ENCODE results near the gene RAD50. TPM values are rescaled to one million over a fixed set of nuclear protein-coding genes. Genes with fewer than 3 reads are reported as not detected.
A peak's percentile ranks its signal among the peaks of the same experiment; 100 is the strongest.
"Not testable (repeated sequence)": the region's sequence is repeated elsewhere in the genome, so short reads cannot be mapped to it uniquely, and the experiment has no call there.

Gene RAD50
- total RNA-seq, 2 experiments from 2014 or later = 46.0 to 51.3 TPM

DNA sequence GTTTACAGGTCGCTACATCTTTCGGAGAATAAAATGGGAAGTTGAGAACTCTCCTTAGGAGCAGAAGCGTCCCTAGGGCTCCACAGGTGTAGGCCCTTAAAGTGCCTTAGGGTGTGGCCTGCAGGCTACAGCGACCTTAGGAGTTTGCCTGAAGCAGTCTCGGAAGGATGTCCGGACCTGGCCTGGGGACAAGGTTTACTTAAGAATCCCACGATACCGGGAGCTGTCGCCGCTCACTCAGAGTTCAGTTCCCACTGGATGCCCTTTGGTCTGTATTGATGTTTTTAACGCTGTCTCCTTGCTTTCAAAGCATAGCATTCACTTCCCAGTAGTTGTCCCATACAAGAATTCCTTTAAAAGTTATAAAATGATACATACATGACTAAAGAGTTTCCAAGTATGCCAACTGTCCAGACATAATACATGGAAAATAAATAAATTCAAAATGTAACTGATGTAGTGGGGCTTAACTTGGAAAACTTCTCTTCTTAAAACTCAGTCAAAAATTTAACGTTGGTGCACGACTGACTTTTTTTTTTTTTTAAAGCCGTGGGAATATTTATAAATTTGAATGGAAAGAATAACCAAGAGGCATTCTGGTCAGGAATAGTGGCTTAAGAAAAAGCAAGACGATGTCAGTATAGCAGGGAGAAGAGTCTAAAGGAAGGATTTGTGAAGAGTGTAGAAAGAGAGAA lies 848 bp downstream of the RAD50 start:
- intact Hi-C loops (cut with DNase I, micrococcal nuclease) = loop anchor here in 1 of 2 experiments (2.0 to 5.0 kb wide), 4 partner anchors 67 to 923 kb away; partner anchors contain the start of genes AFF4, IRF1 and RAPGEF6
- peak; percentile 24 for ATAC-seq
- ChIA-PET POLR2A (interaction anchor here (1.0 to 1.2 kb wide), 2 partner anchors 67 to 308 kb away, joined by 4 read pairs; partner anchors contain the start of genes GDF9, IRF1 and UQCRQ), CTCF (interaction anchor here (0.6 to 2.0 kb wide), 4 partner anchors 11 to 96 kb away, joined by 3 to 7 read pairs (median 4); no protein-coding TSS in a partner anchor)
- H3K4me3 Mint-ChIP-seq = peak overlapping the region; percentile 96
- H3K9me3 Mint-ChIP-seq (ENCODE audit: low read depth) = no peaks in the 10 kb centered on the region
- peaks cover 8% of the 10 kb centered on the region for H3K36me3 Mint-ChIP-seq (ENCODE audit: low read depth)
- H3K27ac Mint-ChIP-seq = peak overlapping the region; percentile 98
- DNase-seq = peak; percentile 52
- H3K27me3 Mint-ChIP-seq = no peaks in the 10 kb centered on the region
- peaks cover 21% of the 10 kb centered on the region for H3K4me1 Mint-ChIP-seq

GRCh38 chr5:132559383-132560060 lies 2.7 kb downstream of the RAD50 start:
- Mint-ChIP-seq H3K36me3 (ENCODE audit: low read depth) (peaks cover 8% of the 10 kb centered on the region), H3K4me3 (no peak overlapping the region), H3K27me3 (no peaks in the 10 kb centered on the region), H3K9me3 (ENCODE audit: low read depth) (no peaks in the 10 kb centered on the region), H3K27ac (no peak overlapping the region), H3K4me1 (peaks cover 21% of the 10 kb centered on the region)
- ATAC-seq (no peak), DNase-seq (no peak)
- ChIA-PET POLR2A (no interaction called here), CTCF (interaction anchor here (0.7 to 1.1 kb wide), 2 partner anchors 11 to 261 kb away, joined by 3 to 6 read pairs; no protein-coding TSS in a partner anchor)
- intact Hi-C loops (cut with DNase I, micrococcal nuclease) = loop anchor here in 1 of 2 experiments (5.0 kb wide), 1 partner anchor 78 kb away; no protein-coding TSS in a partner anchor

- Mint-ChIP-seq H3K9me3 (ENCODE audit: low read depth) (no peaks in the 10 kb centered on the region), H3K27me3 (no peaks in the 10 kb centered on the region), H3K4me3 (no peak overlapping the region), H3K4me1 (peaks cover 30% of the 10 kb centered on the region), H3K27ac (no peak overlapping the region), H3K36me3 (ENCODE audit: low read depth) (peaks cover 14% of the 10 kb centered on the region)
- intact Hi-C loops (cut with DNase I, micrococcal nuclease) = no loop called here
- CTCF ChIA-PET = interaction anchor here (0.6 to 1.5 kb wide), 3 partner anchors 9 to 181 kb away, joined by 3 to 6 read pairs (median 3); no protein-coding TSS in a partner anchor
- POLR2A ChIA-PET = no interaction called here
- ATAC-seq = no peak
- peak; percentile 52 for DNase-seq
These were observed 4.8 kb downstream of the RAD50 start for GRCh38 chr5:132561601-132562000.

DNA sequence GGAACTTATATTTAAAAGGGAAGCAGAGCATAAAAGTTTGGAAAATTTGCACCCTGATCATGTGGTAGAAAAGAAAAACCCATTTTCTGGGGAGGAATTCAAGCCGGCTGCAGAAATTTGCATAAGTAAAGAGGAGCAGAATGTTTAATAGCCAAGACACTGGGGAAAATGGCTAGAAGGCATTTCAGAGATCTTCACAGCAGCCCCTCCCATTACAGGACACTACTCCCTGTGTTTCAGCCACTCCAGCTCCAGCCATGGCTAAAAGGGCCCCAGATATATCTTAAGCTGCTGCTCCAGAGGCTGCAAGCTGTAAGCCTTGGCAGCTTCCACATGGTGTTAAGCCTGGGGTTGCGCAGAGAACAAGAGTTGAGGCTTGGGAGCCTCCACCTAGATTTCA lies 7.8 kb downstream of the RAD50 start:
- POLR2A ChIA-PET; CTCF ChIA-PET; H3K9me3 Mint-ChIP-seq (ENCODE audit: low read depth); H3K4me3 Mint-ChIP-seq; H3K27ac Mint-ChIP-seq; H3K27me3 Mint-ChIP-seq; intact Hi-C loops (cut with DNase I, micrococcal nuclease); ATAC-seq; DNase-seq: not testable (repeated sequence)
- H3K4me1 Mint-ChIP-seq = peaks cover 33% of the 10 kb centered on the region
- H3K36me3 Mint-ChIP-seq (ENCODE audit: low read depth) = peaks cover 20% of the 10 kb centered on the region

GRCh38 chr5:132566657-132567056 lies 9.9 kb downstream of the RAD50 start:
- Mint-ChIP-seq H3K27ac (peak overlapping the region; percentile 11), H3K27me3 (no peaks in the 10 kb centered on the region), H3K36me3 (ENCODE audit: low read depth) (peaks cover 29% of the 10 kb centered on the region), H3K9me3 (ENCODE audit: low read depth) (no peaks in the 10 kb centered on the region), H3K4me1 (peaks cover 47% of the 10 kb centered on the region), H3K4me3 (no peak overlapping the region)
- ATAC-seq = peak; percentile 83
- ChIA-PET CTCF (interaction anchor here (0.6 to 1.4 kb wide), 4 partner anchors 10 to 177 kb away, joined by 3 read pairs; no protein-coding TSS in a partner anchor), POLR2A (interaction anchor here (0.9 kb wide), 1 partner anchor 188 kb away, joined by 3 read pairs; no protein-coding TSS in a partner anchor)
- intact Hi-C loops (cut with DNase I, micrococcal nuclease) = no loop called here
- no peak for DNase-seq

DNA sequence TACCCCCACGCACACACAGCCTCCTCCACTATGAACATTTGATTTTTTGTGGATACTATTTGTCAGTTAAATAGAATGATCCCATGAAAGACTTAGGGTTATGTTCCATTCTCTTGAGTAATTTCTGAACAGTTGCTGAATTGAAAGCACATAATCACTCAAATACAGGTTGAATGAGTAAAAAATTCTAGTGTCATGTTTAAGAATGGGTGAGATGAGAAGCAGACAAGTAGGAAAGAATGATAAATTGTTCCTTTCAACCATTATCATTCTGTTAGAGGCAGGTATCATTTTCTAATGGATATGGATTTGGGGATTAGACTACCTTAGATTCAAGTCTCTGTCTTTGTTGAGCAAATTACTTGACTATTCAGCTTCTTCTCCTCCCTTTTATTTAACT lies 19.3 kb downstream of the RAD50 start:
- intact Hi-C loops (cut with DNase I, micrococcal nuclease) = loop anchor here in 1 of 2 experiments (1.0 kb wide), 1 partner anchor 65 kb away; no protein-coding TSS in a partner anchor
- Mint-ChIP-seq H3K27me3 (no peaks in the 10 kb centered on the region), H3K4me3 (no peak overlapping the region), H3K36me3 (ENCODE audit: low read depth) (peaks cover 61% of the 10 kb centered on the region), H3K9me3 (ENCODE audit: low read depth) (no peaks in the 10 kb centered on the region), H3K4me1 (peaks cover 30% of the 10 kb centered on the region), H3K27ac (peak overlapping the region; percentile 17)
- ChIA-PET CTCF (interaction anchor here (1.3 to 1.9 kb wide), 3 partner anchors 9 to 243 kb away, joined by 3 to 7 read pairs (median 5); no protein-coding TSS in a partner anchor), POLR2A (no interaction called here)
- ATAC-seq (peak; percentile 74), DNase-seq (no peak)

GRCh38 chr5:132584560-132584959 lies 27.8 kb downstream of the RAD50 start:
- H3K9me3 Mint-ChIP-seq (ENCODE audit: low read depth); H3K27me3 Mint-ChIP-seq; H3K27ac Mint-ChIP-seq; ATAC-seq; DNase-seq; H3K4me1 Mint-ChIP-seq; H3K4me3 Mint-ChIP-seq; intact Hi-C loops (cut with DNase I, micrococcal nuclease); POLR2A ChIA-PET; CTCF ChIA-PET: not testable (repeated sequence)
- peaks cover 57% of the 10 kb centered on the region for H3K36me3 Mint-ChIP-seq (ENCODE audit: low read depth)

GRCh38 chr5:132586063-132586462 lies 29.3 kb downstream of the RAD50 start:
- no peak overlapping the region for H3K27ac Mint-ChIP-seq
- no peaks in the 10 kb centered on the region for H3K9me3 Mint-ChIP-seq (ENCODE audit: low read depth)
- ChIA-PET CTCF (interaction anchor here (0.9 kb wide), 1 partner anchor 60 kb away, joined by 3 read pairs; no protein-coding TSS in a partner anchor), POLR2A (no interaction called here)
- H3K36me3 Mint-ChIP-seq (ENCODE audit: low read depth) = peaks cover 59% of the 10 kb centered on the region
- DNase-seq (no peak), ATAC-seq (no peak)
- H3K27me3 Mint-ChIP-seq = no peaks in the 10 kb centered on the region
- H3K4me3 Mint-ChIP-seq = no peak overlapping the region
- intact Hi-C loops (cut with DNase I, micrococcal nuclease) = no loop called here
- peaks cover 3% of the 10 kb centered on the region for H3K4me1 Mint-ChIP-seq

- Mint-ChIP-seq H3K27ac (no peak overlapping the region), H3K4me3 (no peak overlapping the region), H3K4me1 (peaks cover 3% of the 10 kb centered on the region), H3K36me3 (ENCODE audit: low read depth) (peaks cover 44% of the 10 kb centered on the region), H3K27me3 (no peaks in the 10 kb centered on the region), H3K9me3 (ENCODE audit: low read depth) (no peaks in the 10 kb centered on the region)
- no peak for ATAC-seq
- POLR2A ChIA-PET = no interaction called here
- intact Hi-C loops (cut with DNase I, micrococcal nuclease) = no loop called here
- DNase-seq = no peak
- CTCF ChIA-PET = interaction anchor here (0.9 to 1.2 kb wide), 3 partner anchors 9 to 203 kb away, joined by 3 read pairs; no protein-coding TSS in a partner anchor
These were observed 32.7 kb downstream of the RAD50 start for GRCh38 chr5:132589467-132589866.

DNA sequence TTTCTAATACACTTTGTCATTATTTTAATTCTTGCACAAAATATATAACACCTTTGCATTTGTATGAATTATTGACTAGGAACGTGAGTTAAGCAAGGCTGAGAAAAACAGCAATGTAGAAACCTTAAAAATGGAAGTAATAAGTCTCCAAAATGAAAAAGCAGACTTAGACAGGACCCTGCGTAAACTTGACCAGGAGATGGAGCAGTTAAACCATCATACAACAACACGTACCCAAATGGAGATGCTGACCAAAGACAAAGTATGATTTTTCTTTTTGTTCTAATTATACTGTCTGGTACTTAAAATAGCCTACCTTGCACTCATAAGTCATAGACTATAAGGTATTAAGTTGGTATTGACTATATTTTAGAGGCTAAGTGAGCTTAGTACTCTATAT lies 34.4 kb downstream of the RAD50 start:
- Mint-ChIP-seq H3K9me3 (ENCODE audit: low read depth) (no peaks in the 10 kb centered on the region), H3K4me3 (no peak overlapping the region), H3K27me3 (no peaks in the 10 kb centered on the region), H3K36me3 (ENCODE audit: low read depth) (peaks cover 39% of the 10 kb centered on the region), H3K27ac (no peak overlapping the region), H3K4me1 (peaks cover under 1% of the 10 kb centered on the region)
- ChIA-PET POLR2A (no interaction called here), CTCF (interaction anchor here (0.8 to 1.5 kb wide), 3 partner anchors 20 to 230 kb away, joined by 3 to 5 read pairs (median 4); no protein-coding TSS in a partner anchor)
- intact Hi-C loops (cut with DNase I, micrococcal nuclease) = loop anchor here in 1 of 2 experiments (1.0 kb wide), 1 partner anchor 229 kb away; no protein-coding TSS in a partner anchor
- no peak for ATAC-seq
- DNase-seq = no peak

DNA sequence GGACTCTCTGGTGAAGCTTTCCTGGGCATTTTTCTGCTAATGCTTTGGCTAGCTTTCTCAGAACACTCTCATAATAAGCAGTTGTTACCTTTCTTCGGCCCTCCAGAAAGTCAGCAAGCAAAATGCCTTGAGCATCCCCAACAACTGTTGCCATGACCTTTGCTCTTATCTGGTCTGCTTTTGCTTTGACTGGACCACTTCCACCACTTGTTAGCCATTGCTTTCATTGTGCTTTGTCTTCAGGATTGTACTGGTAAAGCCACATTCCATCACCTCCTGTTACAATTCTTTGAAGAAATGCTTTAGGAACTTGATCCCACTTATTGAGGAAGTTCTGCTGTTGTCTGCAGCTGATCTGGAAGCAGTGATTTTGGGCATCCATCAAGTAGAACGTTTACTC lies 35.7 kb downstream of the RAD50 start:
- intact Hi-C loops (cut with DNase I, micrococcal nuclease) = no loop called here
- DNase-seq (no peak), ATAC-seq (no peak)
- Mint-ChIP-seq H3K4me3 (no peak overlapping the region), H3K27ac (no peak overlapping the region), H3K4me1 (no peaks in the 10 kb centered on the region), H3K36me3 (ENCODE audit: low read depth) (peaks cover 38% of the 10 kb centered on the region), H3K27me3 (no peaks in the 10 kb centered on the region), H3K9me3 (ENCODE audit: low read depth) (no peaks in the 10 kb centered on the region)
- POLR2A ChIA-PET = no interaction called here
- CTCF ChIA-PET = interaction anchor here (1.5 kb wide), 1 partner anchor 22 kb away, joined by 5 read pairs; no protein-coding TSS in a partner anchor
